SK-N-SH treated with all-trans-retinoic acid at 6 μM for 48 hours (cell line): ENCODE results near the gene NCLN.

Source experiments
- BACH2 ChIP-seq: fragments of 250-450 bp; sonication (Bioruptor Pico); IDR thresholded peaks from 2 replicates; pipeline ENCODE4 v1.9.0; 2021; ENCODE audit warnings: mild to moderate bottlenecking, borderline replicate concordance
- PPARA ChIP-seq: fragments of 250-450 bp; sonication (Bioruptor Pico); IDR thresholded peaks from 2 replicates; pipeline ENCODE4 v1.5.0; 2020; ENCODE audit warnings: mild to moderate bottlenecking, borderline replicate concordance
- TOX ChIP-seq: fragments of 250-450 bp; sonication (Bioruptor Pico); IDR thresholded peaks from 2 replicates; pipeline ENCODE4 v1.8.0; 2021; ENCODE audit warnings: mild to moderate bottlenecking, moderate library complexity, borderline replicate concordance
- ZFP3 ChIP-seq: fragments of 250-450 bp; sonication (Bioruptor Pico); IDR thresholded peaks from 2 replicates; pipeline ENCODE4 v1.5.0; 2020; ENCODE audit warnings: mild to moderate bottlenecking, moderate library complexity
- TF ChIP-seq, protein P1 (sequence below): fragments of 250-450 bp; sonication (Bioruptor Pico); IDR thresholded peaks from 2 replicates; pipeline ENCODE4 v1.5.0; 2020; ENCODE audit warnings: mild to moderate bottlenecking, moderate library complexity

DNA sequence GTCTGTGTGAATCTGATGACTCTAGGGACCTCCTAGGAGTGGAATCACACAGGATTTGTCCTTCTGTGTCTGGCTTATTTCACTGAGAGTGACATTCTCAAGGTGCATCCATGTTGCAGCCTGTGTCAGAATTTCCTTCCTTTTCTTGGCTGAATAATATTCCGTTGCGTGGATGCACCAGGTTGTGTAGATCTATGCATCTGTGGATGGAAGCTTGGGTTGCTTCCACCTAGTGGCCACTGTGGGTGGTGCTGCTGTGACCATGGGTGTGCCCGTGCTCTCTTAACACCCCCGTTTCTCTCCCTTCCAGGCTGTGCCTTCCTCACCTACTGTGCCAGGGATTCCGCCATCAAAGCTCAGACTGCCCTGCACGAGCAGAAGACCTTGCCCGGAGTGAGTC lies 64.9 kb downstream of the NCLN start:
- TF ChIP-seq ZFP3 (CRISPR knock-in tag) (no peak), BACH2 (CRISPR knock-in tag) (no peak), PPARA (no peak), TOX (CRISPR knock-in tag) (no peak)
- TF ChIP-seq, protein P1, sequence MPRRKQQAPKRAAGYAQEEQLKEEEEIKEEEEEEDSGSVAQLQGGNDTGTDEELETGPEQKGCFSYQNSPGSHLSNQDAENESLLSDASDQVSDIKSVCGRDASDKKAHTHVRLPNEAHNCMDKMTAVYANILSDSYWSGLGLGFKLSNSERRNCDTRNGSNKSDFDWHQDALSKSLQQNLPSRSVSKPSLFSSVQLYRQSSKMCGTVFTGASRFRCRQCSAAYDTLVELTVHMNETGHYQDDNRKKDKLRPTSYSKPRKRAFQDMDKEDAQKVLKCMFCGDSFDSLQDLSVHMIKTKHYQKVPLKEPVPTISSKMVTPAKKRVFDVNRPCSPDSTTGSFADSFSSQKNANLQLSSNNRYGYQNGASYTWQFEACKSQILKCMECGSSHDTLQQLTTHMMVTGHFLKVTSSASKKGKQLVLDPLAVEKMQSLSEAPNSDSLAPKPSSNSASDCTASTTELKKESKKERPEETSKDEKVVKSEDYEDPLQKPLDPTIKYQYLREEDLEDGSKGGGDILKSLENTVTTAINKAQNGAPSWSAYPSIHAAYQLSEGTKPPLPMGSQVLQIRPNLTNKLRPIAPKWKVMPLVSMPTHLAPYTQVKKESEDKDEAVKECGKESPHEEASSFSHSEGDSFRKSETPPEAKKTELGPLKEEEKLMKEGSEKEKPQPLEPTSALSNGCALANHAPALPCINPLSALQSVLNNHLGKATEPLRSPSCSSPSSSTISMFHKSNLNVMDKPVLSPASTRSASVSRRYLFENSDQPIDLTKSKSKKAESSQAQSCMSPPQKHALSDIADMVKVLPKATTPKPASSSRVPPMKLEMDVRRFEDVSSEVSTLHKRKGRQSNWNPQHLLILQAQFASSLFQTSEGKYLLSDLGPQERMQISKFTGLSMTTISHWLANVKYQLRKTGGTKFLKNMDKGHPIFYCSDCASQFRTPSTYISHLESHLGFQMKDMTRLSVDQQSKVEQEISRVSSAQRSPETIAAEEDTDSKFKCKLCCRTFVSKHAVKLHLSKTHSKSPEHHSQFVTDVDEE (CRISPR knock-in tag), result no peak
